CD4-positive, alpha-beta T cell (primary cell): ENCODE results near the gene FYN. TPM values are rescaled to one million over a fixed set of nuclear protein-coding genes. Genes with fewer than 3 reads are reported as not detected.

Experiments used
- ATAC-seq: fragments of 200-7000 bp; cut with Tn5 transposase; one replicate; pipeline ENCODE4 v1.10.0; 2022; ENCODE audit warnings: mild to moderate bottlenecking; ENCODE audit not compliant: poor library complexity
- CTCF ChIA-PET: fragments of 350-600 bp; sonication (Branson Sonifier 250); formaldehyde crosslinking; loops from one replicate; lab custom pipeline; 2021; ENCODE audit warnings: antibody characterized with exemption, inconsistent platforms; lab: Charles Lee
- POLR2A ChIA-PET: fragments of 350-600 bp; sonication (Branson Sonifier 250); formaldehyde crosslinking; loops from one replicate; lab custom pipeline; 2021; ENCODE audit warnings: antibody characterized with exemption, inconsistent platforms; lab: Charles Lee
- DNase-seq, 14 experiments: peaks; one replicate each; pipeline ENCODE4 v3.0.0-alpha.2; 2013 to 2020; ENCODE audit warnings: mixed read lengths in 2 of 14
- H3K27ac ChIP-seq, 2 donors: one replicate each; pipeline versions ENCODE4 v1.5.1 to v1.7.0; 2013; ENCODE audit warnings: low read length in 2 of 2, low read depth in 1 of 2, mild to moderate bottlenecking in 1 of 2
- H3K27me3 ChIP-seq, 2 experiments: 1 replicate in 1 of 2; 2 replicates in 1 of 2; pipeline versions ENCODE4 v1.6.1 to v1.7.0; 2013; ENCODE audit warnings: low read length in 2 of 2, control low read depth in 1 of 2, mild to moderate bottlenecking in 1 of 2, moderate library complexity in 1 of 2; ENCODE audit not compliant: insufficient read depth in 2 of 2, control insufficient read depth in 1 of 2
- H3K36me3 ChIP-seq: one replicate; pipeline ENCODE4 v1.6.1; 2013; ENCODE audit warnings: low read length, control low read depth; ENCODE audit not compliant: insufficient read depth
- H3K4me1 ChIP-seq: one replicate; pipeline ENCODE4 v1.6.1; 2013; ENCODE audit warnings: low read length, control low read depth; ENCODE audit not compliant: insufficient read depth
- H3K4me3 ChIP-seq: one replicate; pipeline ENCODE4 v1.5.1; 2013; ENCODE audit warnings: mild to moderate bottlenecking, low read length, moderate library complexity
- H3K9me3 ChIP-seq, 2 experiments: 1 replicate in 1 of 2; 2 replicates in 1 of 2; pipeline versions ENCODE4 v1.6.1 to v1.7.0; 2013; ENCODE audit warnings: low read length in 2 of 2, mild to moderate bottlenecking in 2 of 2, control low read depth in 1 of 2, moderate library complexity in 1 of 2; ENCODE audit not compliant: control insufficient read depth in 1 of 2, insufficient read depth in 1 of 2
- H3K27ac Mint-ChIP-seq: one replicate; pipeline ENCODE4 v1.8.0; 2020; ENCODE audit warnings: mixed read lengths
- H3K27me3 Mint-ChIP-seq: one replicate; pipeline ENCODE4 v1.8.0; 2021; ENCODE audit warnings: mixed read lengths
- H3K36me3 Mint-ChIP-seq: one replicate; pipeline ENCODE4 v1.8.0; 2021; ENCODE audit warnings: low read depth, mixed read lengths
- H3K4me1 Mint-ChIP-seq: one replicate; pipeline ENCODE4 v1.8.0; 2021; ENCODE audit warnings: low read depth, mixed read lengths
- H3K4me3 Mint-ChIP-seq: one replicate; pipeline ENCODE4 v1.8.0; 2020; ENCODE audit warnings: mild to moderate bottlenecking, mixed read lengths
- H3K9me3 Mint-ChIP-seq: one replicate; pipeline ENCODE4 v1.8.0; 2020; ENCODE audit warnings: mixed read lengths
- intact Hi-C, 2 experiments: fragments of 100-400 bp; cut with DNase I in 1 of 2; cut with micrococcal nuclease in 1 of 2; formaldehyde crosslinking; loops; one replicate each; pipeline versions ENCODE4 v1.15.1 to v1.9.0; 2023 to 2025; cut with DNase I, micrococcal nuclease
- total RNA-seq, 174 experiments: library from RNA in 2 of 174; stranded (reverse) in 2 of 174; gene quantifications; one replicate each; pipeline ENCODE4 v1.2.3 and lab custom pipeline; 2021 to 2026
- TF ChIP-seq, protein P1 (sequence below): fragments of 200-600 bp; IDR thresholded peaks from one replicate; pipeline ENCODE4 v1.8.0; 2022; ENCODE audit warnings: antibody characterized with exemption, mild to moderate bottlenecking

Gene FYN
- total RNA-seq, 2 experiments from 2014 or later: 419 TPM

DNA sequence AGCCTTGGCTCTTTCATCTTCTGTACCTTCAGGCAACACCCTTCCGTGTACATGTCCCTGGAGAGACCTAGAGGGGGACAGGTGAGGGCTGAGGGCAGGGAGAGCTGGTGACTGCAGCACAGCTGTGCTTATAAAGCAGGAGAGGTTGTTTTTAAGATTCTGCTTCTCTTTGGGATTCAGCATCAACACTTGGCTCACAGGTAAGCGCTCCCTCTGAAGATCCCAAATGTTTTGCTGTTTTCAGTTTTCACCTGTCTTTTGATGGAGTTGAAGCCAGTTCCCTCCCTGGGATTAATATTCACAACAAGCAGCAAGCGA lies 248.2 kb downstream of the FYN start:
- ChIA-PET POLR2A (no interaction called here), CTCF (no interaction called here)
- no peak overlapping the region for H3K27ac ChIP-seq
- no peak for ATAC-seq
- no peak for DNase-seq
- intact Hi-C loops: no loop called here
- TF ChIP-seq, protein P1, sequence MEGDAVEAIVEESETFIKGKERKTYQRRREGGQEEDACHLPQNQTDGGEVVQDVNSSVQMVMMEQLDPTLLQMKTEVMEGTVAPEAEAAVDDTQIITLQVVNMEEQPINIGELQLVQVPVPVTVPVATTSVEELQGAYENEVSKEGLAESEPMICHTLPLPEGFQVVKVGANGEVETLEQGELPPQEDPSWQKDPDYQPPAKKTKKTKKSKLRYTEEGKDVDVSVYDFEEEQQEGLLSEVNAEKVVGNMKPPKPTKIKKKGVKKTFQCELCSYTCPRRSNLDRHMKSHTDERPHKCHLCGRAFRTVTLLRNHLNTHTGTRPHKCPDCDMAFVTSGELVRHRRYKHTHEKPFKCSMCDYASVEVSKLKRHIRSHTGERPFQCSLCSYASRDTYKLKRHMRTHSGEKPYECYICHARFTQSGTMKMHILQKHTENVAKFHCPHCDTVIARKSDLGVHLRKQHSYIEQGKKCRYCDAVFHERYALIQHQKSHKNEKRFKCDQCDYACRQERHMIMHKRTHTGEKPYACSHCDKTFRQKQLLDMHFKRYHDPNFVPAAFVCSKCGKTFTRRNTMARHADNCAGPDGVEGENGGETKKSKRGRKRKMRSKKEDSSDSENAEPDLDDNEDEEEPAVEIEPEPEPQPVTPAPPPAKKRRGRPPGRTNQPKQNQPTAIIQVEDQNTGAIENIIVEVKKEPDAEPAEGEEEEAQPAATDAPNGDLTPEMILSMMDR: no peak
- peaks cover 4% of the 10 kb centered on the region for H3K9me3 Mint-ChIP-seq
- no peaks in the 10 kb centered on the region for H3K27me3 Mint-ChIP-seq
- no peaks in the 10 kb centered on the region for H3K36me3 ChIP-seq
- no peaks in the 10 kb centered on the region for H3K4me1 Mint-ChIP-seq
- no peaks in the 10 kb centered on the region for H3K4me1 ChIP-seq
- H3K27me3 ChIP-seq: no peaks in the 10 kb centered on the region
- no peak overlapping the region for H3K4me3 Mint-ChIP-seq
- H3K36me3 Mint-ChIP-seq: no peaks in the 10 kb centered on the region
- H3K9me3 ChIP-seq: peaks cover 3 to 7% of the 10 kb centered on the region in 2 experiments
- H3K27ac Mint-ChIP-seq: no peak overlapping the region
- H3K4me3 ChIP-seq: no peak overlapping the region

DNA sequence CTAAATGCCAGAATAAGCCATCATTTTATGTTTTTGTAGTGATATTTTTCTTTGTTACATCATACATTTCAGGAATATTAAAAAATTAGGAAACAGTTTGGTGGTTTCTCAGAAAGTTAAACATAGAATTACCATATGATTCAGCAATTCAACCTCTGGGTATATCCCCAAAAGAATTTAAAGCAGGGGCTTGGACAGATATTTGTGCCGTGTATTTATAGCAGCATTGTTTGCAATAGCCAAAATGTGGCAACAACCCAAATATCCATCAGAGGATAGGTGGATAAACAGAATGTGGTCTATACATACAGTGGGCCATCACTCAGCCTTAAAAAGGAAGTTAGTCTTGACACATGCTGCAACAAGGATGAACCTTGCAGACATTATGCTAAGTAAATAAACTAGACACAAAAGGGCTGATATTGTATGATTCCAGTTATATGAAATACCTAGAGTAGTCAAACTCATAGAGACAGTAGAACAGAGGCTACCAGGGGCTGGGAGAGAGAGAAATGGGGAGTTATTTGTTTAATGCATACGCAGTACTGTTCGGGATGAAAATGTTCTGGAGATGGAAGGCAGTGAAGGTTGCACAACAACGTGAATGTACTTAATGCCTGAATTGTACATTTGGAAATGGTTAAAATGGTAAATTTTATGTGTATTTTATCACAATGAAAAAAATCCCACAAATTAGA lies 248.7 kb downstream of the FYN start:
- no peak for ATAC-seq
- intact Hi-C loops: no loop called here
- Mint-ChIP-seq H3K27me3 (no peaks in the 10 kb centered on the region), H3K9me3 (peaks cover 4% of the 10 kb centered on the region), H3K27ac (no peak overlapping the region), H3K4me3 (no peak overlapping the region), H3K4me1 (no peaks in the 10 kb centered on the region), H3K36me3 (no peaks in the 10 kb centered on the region)
- Histone ChIP-seq H3K36me3 (no peaks in the 10 kb centered on the region), H3K4me1 (no peaks in the 10 kb centered on the region), H3K27ac (no peak overlapping the region), H3K9me3 (peaks cover 3 to 6% of the 10 kb centered on the region in 2 experiments), H3K27me3 (no peaks in the 10 kb centered on the region), H3K4me3 (no peak overlapping the region)
- DNase-seq: no peak
- TF ChIP-seq, protein P1: no peak
- POLR2A ChIA-PET: no interaction called here
- CTCF ChIA-PET: no interaction called here

DNA sequence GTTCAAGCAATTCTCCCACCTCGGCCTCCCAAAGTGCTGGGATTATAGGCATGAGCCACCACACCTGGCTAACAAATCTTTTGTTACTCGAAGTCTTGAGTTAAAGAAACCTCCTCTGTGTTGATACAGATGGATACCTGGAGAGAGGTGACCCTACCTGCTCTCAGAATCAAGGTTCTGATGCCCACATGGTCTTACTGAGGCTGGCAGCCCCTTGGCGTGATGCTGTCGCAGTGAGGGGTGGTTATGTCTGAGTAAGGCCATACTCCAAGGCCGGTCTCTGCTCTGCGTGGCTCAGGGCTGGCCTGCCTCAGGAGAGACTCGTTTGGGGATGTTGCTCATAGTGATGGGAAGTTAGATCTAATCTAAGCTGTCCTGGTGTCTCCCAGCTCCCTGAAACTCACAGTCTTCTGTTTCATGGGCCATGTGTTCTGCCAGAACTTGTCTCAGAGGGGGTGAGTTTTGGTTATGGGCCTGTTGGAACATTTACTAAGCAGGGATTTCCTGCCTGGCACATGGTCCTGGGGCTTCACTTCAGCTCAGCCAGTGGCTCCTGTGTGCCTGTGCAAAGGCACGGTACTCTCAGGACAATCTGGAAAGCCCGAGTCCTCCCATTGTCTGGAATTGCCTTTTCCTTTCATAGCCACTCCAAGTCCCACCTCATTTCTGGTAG lies 250.1 kb downstream of the FYN start:
- Mint-ChIP-seq H3K27ac (no peak overlapping the region), H3K36me3 (no peaks in the 10 kb centered on the region), H3K27me3 (no peaks in the 10 kb centered on the region), H3K9me3 (no peaks in the 10 kb centered on the region), H3K4me1 (no peaks in the 10 kb centered on the region), H3K4me3 (no peak overlapping the region)
- Histone ChIP-seq H3K27me3 (no peaks in the 10 kb centered on the region), H3K9me3 (no peaks in the 10 kb centered on the region), H3K4me1 (no peaks in the 10 kb centered on the region), H3K27ac (no peak overlapping the region), H3K36me3 (no peaks in the 10 kb centered on the region), H3K4me3 (no peak overlapping the region)
- CTCF ChIA-PET: no interaction called here
- no peak for ATAC-seq
- intact Hi-C loops: no loop called here
- TF ChIP-seq, protein P1: no peak
- no peak for DNase-seq
- POLR2A ChIA-PET: no interaction called here
